HG03064 (cell line): ENCODE data around the gene AMBP.

ENCODE experiments used
- ATAC-seq: cut with Tn5 transposase; IDR thresholded peaks from one replicate; pipeline ENCODE4 v1.9.1; 2021; ENCODE audit warnings: low read depth; ENCODE audit not compliant: unreplicated experiment

The AMBP gene

DNA sequence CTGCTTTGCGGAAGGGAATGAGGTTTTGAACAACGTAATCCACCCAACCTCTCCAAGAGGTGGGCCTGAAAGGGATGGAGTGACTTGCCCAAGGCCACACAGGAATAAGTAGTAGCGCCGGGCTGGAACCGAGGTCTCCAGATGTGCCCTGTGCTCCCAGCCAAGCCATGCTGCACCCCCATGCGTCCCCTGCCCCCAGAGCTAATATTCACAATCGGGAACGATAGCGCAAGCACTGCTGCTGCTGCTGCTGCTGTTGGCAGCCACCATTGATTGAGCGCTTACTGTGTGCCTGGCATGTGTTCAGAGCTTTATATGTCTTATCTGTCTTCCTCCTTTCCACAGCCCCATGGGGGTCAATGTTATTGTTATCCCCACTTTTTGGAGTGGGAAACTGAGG lies 43.9 kb downstream of the AMBP start:
- ATAC-seq: no peak

DNA sequence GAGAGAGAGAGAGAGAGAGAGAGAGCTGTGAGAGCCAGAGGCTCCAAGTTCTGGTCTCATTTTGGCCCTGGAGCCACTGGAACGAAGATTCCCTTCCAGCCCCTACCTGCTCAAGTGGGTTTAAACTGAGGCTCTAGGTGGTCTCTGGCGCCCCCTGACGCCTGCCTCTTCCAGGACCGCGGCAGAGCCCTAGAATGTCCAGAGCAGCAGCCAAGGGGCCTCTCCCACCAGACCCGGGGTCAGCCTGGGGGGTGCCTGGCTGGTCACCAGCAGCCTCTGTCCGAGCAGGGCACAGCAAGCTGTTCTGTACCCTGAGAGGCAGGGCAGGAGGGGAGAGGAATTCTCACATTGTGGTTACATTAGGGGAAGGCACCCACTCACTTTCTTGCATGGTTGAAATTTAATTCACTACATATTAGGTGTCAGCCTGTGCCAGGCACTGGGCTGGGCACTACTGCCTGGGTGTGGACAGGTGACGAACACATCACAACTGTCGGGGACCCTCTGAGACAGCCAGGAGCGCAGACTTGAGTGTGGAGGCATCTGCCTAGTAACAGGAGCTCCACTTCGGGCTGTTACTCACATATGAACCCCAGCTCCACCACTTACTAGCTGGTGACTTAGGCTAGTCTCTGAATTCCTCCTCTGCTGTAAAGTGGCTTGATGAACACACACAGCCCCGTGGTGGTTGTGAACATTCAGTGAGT lies 44.5 kb downstream of the AMBP start:
- ATAC-seq: no peak

DNA sequence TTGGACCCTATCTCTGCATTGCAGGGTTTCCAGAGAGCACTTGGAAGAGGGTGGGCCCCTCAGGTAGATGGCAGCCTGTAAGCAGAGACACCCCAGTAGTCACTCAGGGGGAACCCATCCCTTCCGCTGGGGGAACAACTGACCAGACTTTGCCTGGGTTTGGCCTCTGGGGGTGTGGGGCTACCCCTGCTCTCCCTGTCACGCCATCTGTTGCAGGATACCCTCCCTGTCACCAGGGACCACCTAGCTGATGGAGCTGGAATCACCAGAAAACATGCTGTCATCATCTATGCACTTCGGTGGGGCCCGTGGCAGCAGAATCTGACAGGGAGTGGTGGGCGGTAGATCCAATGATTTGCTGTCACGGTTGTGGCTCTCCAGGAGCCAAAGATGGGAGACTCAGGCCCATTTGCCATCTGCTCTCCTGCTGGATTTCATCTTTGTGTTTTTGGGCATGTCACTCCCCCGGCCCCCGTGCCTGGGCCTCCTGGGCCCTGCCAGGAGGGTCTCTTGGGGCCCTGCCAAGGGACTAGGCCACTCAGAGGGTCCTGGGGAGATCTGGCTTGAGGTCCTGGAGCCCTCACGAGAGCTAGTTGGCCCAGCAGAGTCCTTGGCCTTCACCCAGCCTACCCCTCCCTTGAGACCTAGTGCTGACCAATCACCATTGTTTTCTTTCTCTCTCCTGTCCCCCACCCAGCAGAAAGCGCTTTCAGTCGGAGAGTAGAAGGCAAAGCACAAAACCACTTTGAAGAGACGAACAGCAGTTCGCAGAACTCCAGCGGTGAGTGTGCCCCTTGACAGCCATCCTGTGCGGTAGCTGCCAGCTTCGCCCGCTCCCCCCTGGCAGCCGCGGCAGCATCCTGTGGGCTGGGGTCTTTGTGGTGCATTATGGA lies 45.9 kb downstream of the AMBP start:
- ATAC-seq: no peak

DNA sequence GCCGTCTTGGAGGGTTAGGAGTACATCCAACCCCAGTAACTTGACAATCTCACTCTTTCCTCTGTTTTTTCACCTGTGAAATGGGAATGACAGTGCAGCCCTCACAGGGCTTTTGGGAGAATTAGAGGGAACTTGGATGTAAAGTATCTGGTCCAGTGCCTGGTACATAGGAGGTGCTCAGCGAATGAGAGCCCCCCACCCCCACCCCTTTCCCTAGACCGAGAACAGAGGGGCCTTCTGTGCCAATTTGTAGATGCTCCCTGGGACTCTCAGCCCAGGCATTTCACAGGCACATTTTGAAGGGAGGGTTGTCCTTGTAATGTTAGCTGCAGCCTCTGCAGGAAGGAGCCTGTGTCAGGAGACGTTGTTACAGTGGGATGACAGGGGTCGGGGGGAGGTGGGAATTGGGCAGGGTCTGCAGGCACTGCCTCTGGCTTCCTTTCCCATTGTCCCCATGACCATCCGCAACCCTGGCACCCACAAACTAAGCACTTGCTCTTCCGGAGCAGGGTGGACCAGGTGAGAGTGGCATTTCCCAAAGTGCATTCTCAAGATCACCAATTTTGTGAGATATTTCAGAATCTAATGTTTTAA lies 47.0 kb downstream of the AMBP start:
- no peak for ATAC-seq

DNA sequence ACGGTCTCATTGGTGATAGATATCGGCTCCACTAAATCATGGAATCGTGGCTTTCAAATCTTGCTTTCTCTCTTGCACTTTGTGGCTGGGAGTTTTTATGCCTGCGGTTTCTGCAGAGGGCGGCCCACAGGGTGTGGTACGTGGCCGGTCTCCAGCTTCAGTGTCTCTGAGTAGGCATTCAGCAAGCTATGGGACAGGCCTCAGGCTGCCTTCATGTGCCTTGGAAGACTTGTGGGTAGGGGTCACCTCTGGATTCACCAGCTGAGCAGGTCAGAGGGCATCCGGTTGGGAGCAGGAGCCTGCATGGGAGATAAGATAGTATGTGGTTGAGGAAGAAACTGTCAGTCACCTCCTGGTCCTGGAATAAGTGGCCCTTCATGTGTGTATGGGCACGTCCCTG lies 47.7 kb downstream of the AMBP start:
- ATAC-seq: no peak

DNA sequence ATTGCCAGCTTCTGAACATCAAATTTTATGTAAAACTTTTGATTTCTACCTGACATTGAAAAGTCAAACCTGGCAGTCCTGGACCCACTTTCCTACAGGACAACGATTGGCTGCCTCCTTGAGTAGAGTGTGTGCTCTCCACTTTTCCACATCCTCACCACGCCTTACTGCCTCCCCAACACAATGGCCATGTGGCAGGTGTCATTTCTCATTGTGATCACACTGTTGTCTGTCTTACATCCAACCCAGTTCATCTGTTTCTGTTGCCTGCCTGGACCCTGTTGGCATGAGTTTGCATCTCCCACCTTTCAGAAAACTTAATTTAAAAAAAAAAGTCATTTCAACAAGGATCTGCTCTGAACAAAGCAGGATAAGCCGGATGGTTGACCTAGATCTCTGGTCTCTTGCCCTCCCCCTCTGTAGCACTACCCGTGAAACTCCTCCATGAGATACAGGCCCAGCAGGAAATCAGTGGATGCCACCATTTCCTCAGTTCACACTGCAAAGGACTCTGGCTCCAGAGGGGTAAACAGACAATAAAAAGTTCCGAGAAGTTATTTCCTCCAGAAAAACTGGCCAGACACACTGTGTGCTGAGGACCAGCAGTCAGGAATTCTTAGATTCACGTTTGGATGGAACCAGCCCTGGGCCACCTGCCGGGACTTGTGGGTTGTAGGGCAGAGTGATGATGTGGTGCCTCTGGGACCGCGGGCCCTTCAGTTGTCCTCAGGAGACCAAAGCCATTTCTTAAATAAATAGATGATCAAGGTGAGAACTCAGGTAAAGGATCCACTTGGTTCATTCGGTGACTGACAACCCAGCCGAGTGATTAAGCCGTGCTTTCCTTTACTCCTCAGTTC lies 48.6 kb downstream of the AMBP start:
- ATAC-seq: no peak

DNA sequence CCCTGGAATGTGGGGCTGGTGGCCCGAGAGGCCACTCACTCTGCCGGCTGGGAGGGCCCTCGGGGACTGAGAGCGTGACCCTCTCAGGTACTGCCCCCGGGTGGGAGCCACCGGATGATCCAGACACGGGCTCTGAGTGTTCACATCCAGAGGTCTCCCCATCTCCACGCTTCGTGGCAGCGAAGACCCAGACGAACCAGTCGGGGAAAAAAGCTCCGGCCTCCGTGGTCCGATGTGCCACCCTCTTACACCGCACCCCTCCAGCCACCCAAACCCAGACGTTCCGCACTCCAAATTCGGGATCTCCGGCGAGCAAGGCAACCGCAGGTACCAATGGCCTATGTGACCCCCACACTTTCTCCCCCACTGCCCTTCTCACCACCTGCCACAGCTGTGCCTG lies 49.5 kb downstream of the AMBP start:
- ATAC-seq: no peak

DNA sequence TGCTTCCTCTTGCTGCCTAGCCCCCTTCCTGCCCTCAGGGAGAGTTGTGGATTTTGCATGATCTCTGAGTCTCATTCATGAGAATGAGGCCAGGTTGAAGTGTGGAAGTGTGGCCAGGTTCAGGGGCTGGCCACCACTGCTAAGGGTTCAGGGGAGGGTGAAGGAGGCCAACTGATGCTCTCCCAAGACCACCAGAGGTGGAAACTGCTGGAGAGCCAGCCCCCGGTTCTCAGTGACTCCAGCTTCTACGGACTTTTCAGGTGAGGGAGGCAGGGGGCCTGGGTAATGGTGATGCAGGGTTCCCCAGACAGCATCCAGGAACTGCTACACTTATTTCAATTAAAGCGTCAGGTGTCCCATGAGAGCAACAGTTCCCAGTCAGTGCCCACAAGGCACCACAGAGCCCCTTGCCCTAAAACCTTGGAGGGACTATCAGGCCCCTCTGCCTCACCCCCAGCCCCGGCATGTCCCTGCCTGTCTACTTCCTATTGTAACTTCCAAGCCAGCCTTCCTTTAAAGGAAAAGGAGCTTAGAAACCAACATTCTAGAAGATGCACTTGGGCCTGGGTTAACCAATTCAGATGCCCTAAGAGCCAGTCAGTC lies 50.1 kb downstream of the AMBP start:
- ATAC-seq: no peak

DNA sequence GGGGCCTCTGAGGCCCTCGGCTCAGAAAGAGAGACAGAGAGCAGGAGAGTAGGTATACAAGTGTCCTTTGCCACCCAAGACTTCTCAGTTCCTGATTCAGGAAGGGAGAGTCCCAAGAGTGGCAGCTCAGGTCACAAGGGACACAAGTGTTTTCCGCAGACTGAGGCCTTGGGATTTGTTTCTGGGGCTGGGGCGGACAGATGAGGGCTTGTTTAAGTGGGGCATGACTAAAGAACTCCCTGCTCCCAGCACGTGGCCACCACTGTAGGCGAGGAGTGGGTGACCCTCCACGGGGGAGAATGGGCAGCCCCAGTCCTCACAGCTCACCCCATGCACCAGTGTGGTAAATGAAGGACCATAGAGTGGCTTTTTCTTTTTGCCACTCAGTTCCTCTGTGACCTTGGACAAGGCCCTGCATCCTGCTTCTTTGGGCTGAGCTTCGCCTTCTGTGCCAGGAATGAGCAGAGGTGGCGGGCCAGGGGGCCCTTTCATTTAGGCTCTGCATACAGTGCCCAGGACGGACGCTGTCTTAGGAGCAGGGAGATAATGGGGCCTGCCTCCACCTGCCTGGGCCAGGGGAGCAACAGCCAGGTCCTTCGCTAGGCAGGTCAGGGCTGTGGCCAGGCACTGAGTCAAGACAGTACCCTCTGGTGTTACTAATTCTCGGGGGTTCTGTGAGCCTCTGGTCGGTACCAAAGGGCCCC lies 50.8 kb downstream of the AMBP start:
- ATAC-seq: no peak

DNA sequence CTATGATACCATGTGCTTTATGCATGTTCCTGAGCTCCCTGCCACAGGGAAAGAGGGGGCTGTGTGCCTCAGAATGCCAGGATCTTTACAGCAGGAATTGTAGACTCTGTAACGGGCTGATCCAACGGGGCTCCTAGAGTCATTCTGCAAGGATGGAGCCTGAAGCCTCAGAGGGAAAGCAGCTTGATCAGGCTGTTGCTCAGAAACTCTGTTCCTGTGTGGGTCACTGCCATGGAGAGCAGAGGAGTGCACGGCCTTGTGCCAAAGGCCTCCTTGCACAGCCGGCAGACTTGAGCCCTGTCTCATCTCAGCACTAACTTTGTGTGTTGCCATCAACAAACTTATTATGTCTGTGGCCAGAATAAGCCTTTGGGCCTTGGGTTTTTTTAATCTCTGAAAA lies 51.8 kb downstream of the AMBP start:
- ATAC-seq: no peak

DNA sequence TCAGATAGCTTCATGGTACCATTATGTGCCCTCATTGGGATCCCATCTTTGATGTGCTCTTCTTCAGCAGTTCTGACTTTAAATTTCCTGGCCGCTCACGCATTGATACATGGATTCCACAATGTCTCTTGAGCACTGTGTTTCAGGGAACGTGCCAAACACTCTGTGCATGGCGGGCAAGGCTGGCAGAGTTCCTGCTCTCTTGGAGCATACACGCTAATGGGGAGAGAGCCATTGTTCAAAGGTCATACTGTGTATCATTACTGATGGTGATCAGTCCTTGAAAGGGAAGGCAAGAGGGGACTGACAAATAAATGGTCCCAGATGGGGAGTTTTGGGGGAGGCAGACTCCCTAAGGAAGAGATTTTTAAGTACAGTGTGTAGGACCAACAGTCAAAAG lies 52.3 kb downstream of the AMBP start:
- no peak for ATAC-seq

DNA sequence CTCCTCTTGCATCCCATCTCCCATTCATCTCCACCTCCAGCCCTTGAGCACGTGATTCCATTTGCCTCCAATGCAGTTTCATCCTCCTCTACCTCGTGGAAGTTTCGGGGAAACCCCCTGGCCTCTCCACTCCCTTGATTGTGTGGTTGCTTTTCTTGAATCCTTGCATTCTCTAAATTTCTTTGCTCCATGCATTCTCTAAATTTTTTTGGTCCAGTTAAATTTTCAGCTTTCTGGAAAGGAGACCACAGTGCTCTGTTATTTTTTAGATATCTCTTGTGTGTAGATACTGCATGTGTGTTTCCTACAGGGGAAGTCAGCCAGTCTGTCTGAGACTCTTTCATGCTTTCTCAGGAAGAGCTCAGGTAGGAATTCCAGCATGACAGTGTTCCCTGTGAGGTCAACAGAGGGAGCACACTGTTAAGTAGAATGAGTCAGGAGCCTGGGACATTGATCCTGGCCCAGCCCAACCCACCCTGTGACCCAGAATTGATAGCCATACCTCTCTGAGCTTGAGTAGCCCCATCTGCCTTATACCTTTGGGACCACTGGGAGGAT lies 52.8 kb downstream of the AMBP start:
- ATAC-seq: no peak

DNA sequence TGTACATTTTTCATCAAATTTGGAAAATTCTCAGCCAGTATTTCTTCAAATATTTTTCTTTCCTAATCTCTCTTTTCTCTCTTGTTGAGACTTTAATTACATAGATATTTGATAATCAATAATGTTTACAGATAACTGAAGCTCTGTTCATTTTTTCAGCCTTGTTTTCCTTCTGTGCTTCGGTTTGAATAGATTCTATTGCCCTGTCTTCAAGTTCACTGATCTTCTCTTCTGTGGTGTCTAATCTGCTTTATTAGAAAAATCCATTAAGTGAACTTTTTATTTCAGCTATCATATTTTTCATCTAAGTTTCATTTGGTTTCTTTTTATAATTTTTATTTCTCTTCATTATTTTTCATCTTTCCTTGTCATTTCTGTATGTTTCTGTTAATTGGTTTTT lies 54.1 kb downstream of the AMBP start:
- no peak for ATAC-seq

DNA sequence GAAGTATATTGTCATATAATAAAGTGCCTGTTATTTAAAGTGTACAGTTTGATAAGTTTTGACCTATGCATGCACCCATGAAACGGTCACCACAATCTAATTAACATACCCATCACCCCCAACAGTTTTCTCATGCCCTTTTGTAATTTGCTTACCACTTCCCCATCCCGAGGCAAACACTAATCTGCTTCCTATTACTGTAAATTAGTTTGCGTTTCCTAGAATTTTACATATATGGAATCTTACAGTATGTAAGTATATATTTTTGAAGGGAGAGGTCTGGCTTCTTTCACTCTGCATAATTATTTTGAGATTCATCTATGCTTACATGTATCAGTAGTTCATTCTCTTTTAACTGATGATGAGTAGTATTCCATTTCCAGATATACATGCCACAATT lies 56.5 kb downstream of the AMBP start:
- ATAC-seq: no peak

DNA sequence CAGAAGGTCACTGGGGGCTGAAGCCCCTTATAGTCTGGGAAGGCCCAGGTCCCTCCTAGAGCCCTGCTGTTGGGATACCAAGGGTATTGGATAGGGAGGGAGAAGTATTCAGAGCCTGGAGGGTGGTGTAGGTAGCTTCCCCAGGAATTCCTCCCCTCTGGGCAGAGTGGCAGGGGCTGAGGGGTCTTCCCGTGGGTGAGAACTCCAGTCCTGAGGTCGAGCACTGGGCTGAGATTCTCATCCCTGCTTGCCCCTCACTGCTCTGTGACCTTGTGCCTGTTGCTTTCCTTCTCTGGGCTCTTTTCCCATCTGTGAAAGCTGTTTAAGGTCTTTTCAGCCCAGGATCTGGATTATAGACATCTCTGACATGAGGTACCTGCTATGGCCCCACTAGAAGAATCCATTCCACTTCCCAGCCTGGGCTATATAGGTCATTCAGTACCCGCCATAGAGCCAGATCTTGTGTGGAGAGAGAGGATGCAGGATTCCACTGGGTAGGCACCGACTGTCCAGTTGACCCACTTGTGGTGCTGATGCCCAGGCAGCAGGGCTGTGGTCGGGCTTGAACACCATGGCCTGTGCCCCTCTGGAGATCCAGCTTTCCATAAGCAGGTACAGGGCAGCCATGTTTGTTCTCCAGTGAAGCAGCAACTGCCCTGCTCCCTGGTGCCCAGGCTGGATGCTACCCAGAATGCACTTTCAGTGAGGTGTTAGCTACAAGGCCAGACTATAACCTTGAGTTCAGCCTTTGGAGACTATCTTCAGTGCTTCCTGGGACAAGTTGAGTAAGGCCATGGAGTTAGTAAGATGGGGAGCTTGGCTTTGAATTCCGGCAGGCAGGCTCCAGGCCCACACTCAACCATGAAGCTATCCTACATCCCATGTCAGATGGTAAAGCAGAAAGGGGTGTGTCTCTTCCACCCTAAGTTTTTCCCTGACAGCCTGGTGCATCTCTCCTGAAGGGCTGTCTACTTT lies 60.1 kb downstream of the AMBP start:
- no peak for ATAC-seq

DNA sequence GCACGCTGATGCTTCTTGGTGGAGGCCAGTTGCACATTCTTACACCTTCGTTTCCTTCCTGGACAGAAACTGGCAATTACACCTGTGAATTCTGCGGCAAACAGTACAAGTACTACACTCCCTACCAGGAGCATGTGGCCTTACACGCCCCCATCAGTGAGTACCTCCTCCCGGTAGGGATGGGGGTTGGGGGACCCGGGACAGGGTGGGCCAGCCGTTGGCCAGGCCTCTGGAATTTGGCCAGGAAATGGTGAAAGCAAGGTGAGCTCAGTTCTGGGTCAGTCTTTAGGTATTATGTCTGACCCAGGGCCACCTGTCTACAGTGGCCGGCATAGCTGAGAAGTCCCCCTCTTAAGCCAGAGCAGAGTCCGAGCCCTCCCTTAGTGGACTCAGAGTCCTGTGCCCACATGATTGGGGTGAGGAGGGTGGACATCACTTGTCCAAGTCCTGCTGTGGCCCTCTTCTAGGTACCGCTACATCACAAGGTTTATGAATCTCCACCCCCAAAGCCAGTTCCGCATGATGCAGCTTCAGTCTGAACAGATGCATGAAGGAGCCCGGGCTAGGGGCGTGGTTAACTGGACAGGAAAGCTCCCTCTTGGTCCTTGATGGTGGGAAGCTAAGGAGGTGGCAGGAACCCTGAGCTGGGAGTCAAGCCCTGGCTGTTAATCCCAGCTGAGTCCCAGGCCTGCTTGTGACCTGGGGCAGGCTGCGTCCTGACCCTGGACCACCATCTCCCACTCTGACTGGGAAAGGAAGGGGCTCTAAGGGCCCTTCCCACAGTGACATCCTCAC lies 61.3 kb downstream of the AMBP start:
- no peak for ATAC-seq

DNA sequence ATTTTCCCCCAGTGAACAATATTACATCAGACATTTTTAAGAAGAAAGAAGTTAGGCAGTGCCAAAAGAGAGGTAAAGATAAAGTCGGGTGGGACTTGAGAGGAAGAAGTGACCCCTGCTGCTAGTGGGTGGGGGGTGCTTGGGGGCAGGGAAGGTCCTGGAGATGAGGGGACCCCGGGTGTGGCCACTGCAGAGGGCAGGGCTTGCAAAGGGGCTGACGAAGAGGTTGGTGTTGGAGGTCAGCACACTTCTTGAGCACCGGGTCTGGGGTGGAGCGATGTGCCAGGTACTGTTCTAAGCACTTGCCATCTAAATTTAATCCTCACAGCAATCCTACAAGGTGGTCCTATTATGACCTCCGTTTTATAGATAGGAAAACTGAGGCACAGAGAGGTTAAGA lies 62.0 kb downstream of the AMBP start:
- ATAC-seq: no peak

DNA sequence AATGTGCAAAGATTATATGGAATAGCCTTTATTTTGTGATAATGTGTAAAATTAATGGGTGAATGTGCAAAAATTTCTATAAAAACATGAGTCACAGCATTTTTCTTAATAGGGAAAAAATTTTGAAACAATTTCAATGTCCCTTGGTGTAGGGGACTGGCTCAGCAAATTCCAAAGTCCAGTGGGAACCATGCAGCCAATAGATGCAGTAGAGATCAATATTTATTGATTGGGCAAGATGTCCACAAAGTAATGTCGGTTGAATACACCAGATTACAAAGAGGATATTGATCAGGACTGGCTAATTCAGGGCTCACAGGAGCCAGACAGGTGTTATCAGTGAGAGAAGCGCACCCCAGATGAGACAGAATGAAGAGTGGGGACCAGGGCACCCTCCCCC lies 62.5 kb downstream of the AMBP start:
- no peak for ATAC-seq
